Measurements from ENCODE around the gene HTR3C. TPM values are rescaled to one million over a fixed set of nuclear protein-coding genes. Genes with fewer than 3 reads are reported as not detected.

The HTR3C gene
- total RNA-seq, 1 experiment from 2014 or later: not detected

- H3K14ac ChIP-seq (ENCODE audit: insufficient read depth, low read length): peak within 1 kb of the TSS; percentile 82
- TF ChIP-seq CTCF (conservative IDR thresholded peaks at IDR 0.05): peak; percentile 35; the same call in 2 of the 3 replicates
- no peaks in the 10 kb centered on the region for H4K20me1 ChIP-seq (ENCODE audit: control insufficient read depth, insufficient read depth, insufficient read length)
- H4K8ac ChIP-seq (replicated peaks; ENCODE audit: insufficient read length, low read depth, low read length): no peak within 1 kb of the TSS
- H3K4me2 ChIP-seq (ENCODE audit: insufficient read depth, insufficient read length, low read length): peak within 1 kb of the TSS; percentile 85
- H3K23me2 ChIP-seq (ENCODE audit: insufficient read length, low read depth, low read length, poor library complexity, severe bottlenecking): peaks cover 4% of the 10 kb centered on the region
- Mint-ChIP-seq H3K4me1 (peaks cover 24 to 25% of the 10 kb centered on the region in 2 experiments), H3K36me3 (ENCODE audit: insufficient read depth in 1 of 3, low read depth in 3 of 3) (peaks cover 6 to 10% (median 10%) of the 10 kb centered on the region in 3 experiments; a peak in 6 of 7 replicates), H3K9me3 (no peaks in the 10 kb centered on the region; a peak in 1 of 5 replicates), H3K27me3 (ENCODE audit: low read depth) (peaks cover 3% of the 10 kb centered on the region; the same call in 1 of the 2 replicates), H3K4me3 (peak within 1 kb of the TSS; percentile 97 to 99), H3K27ac (peak within 1 kb of the TSS; percentile 89 to 98 (median 96))
- no peak within 1 kb of the TSS for H2BK12ac ChIP-seq (ENCODE audit: insufficient read length, low read depth, low read length)
- H2BK5ac ChIP-seq (ENCODE audit: insufficient read length, low read length): no peak within 1 kb of the TSS
- no peaks in the 10 kb centered on the region for H3K79me1 ChIP-seq (ENCODE audit: insufficient read depth, low read depth, low read length, poor library complexity, severe bottlenecking)
- no peaks in the 10 kb centered on the region for H3K9me3 ChIP-seq (ENCODE audit: control insufficient read depth, low read depth, low read length)
- H3K18ac ChIP-seq (ENCODE audit: insufficient read length, low read depth, low read length): peak within 1 kb of the TSS; percentile 84
- H4K91ac ChIP-seq (ENCODE audit: insufficient read length, low read depth, low read length): no peak within 1 kb of the TSS
- H2BK20ac ChIP-seq (ENCODE audit: low read depth, low read length, poor library complexity, severe bottlenecking): no peak within 1 kb of the TSS
- no peak within 1 kb of the TSS for H2BK120ac ChIP-seq (ENCODE audit: low read depth, low read length, poor library complexity, severe bottlenecking)
- H3K56ac ChIP-seq (ENCODE audit: insufficient read length, low read depth, low read length): no peak within 1 kb of the TSS
- no peak within 1 kb of the TSS for H3T11ph ChIP-seq (ENCODE audit: low read length)
- no peak within 1 kb of the TSS for H2AK5ac ChIP-seq (ENCODE audit: insufficient read length, low read length)
- DNase-seq: peak; percentile 96
- peaks cover 7% of the 10 kb centered on the region; the same call in 1 of the 2 replicates for H3K79me2 ChIP-seq (ENCODE audit: insufficient read depth, low read length)
- no peak within 1 kb of the TSS for H3K27ac ChIP-seq (ENCODE audit: insufficient read length, low read depth, low read length)
- H3K27me3 ChIP-seq (ENCODE audit: insufficient read depth, low read length): no peaks in the 10 kb centered on the region
- H2BK15ac ChIP-seq (ENCODE audit: low read depth, low read length): no peak within 1 kb of the TSS
- no peak within 1 kb of the TSS for H4K5ac ChIP-seq (ENCODE audit: insufficient read length, low read depth, low read length)
- H3K23ac ChIP-seq (ENCODE audit: insufficient read length, low read depth, low read length): no peak within 1 kb of the TSS
- H3K4me1 ChIP-seq (ENCODE audit: insufficient read depth, low read length): peaks cover 5% of the 10 kb centered on the region; the same call in 1 of the 2 replicates
- no CpG with 5 or more reads among the region's 55 CpGs for WGBS (ENCODE audit: extremely low coverage, insufficient read length, low lambda C conversion rate)
- peak within 1 kb of the TSS; percentile 86 for H3K9ac ChIP-seq (ENCODE audit: extremely low read depth, insufficient read length, low read length)
- no peak within 1 kb of the TSS for H2AFZ ChIP-seq (ENCODE audit: low read length)
- no peak within 1 kb of the TSS for H3K4ac ChIP-seq (ENCODE audit: low read depth, low read length)
These were observed 35.0 kb upstream of the HTR3C start, which contains the start of gene ABCC5 for GRCh38 chr3:184017672-184018423. TSS of gene ABCC5 (minus strand) at chr3:184017884. CDS start at chr3:184014392, 3,492 bp downstream.
